K562 (cell line): ENCODE data around the gene ZNF564. TPM values are rescaled to one million over a fixed set of nuclear protein-coding genes. Genes with fewer than 3 reads are reported as not detected.
A peak's percentile ranks its signal among the peaks of the same experiment; 100 is the strongest.

Experiments
- BHLHE40 ChIP-seq: IDR thresholded peaks from 2 replicates; pipeline ENCODE4 v1.6.1; 2011; ENCODE audit warnings: low read length, improper control_type of control experiment
- FOXJ2 ChIP-seq: fragments of 200-800 bp; sonication (Bioruptor generic); IDR thresholded peaks from 2 replicates; pipeline ENCODE4 v1.6.1; 2016; ENCODE audit warnings: missing genetic modification characterization, missing compliant biosample characterization
- GABPB1 ChIP-seq: sonication (generic); formaldehyde crosslinking; IDR thresholded peaks from 2 replicates; pipeline ENCODE4 v1.8.0; 2022; ENCODE audit warnings: mild to moderate bottlenecking, missing genetic modification reagents
- PRMT5 ChIP-seq: sonication (generic); formaldehyde crosslinking; IDR thresholded peaks from 2 replicates; pipeline ENCODE4 v1.5.0; 2020; ENCODE audit warnings: missing genetic modification reagents
- ZNF57 ChIP-seq: fragments of 450-650 bp; formaldehyde crosslinking; IDR thresholded peaks from 2 replicates; pipeline ENCODE4 v1.4.0; 2020; ENCODE audit warnings: mild to moderate bottlenecking, moderate library complexity
- polyA plus RNA-seq, 8 experiments: library from polyadenylated mRNA; depleted of rRNA in 4 of 8; stranded (reverse) in 5 of 8; unstranded in 3 of 8; fragments of >200 nt; fragmentation: Nextera tagmentation in 2 of 8; fragmentation: Illumina TruSeq in 1 of 8; extraction: Ambion mirVana in 2 of 8; extraction: Trizol in 1 of 8; gene quantifications; 2 replicates each; pipeline versions ENCODE4 v1.2.1 to v1.2.3, GENCODE V29; 2011 to 2014; ENCODE audit warnings: inconsistent platforms in 1 of 8, missing spikeins in 1 of 8
- total RNA-seq, 7 experiments: library from RNA; depleted of rRNA in 6 of 7; stranded (reverse); fragments of >200 nt in 6 of 7; fragmentation: Illumina TruSeq in 2 of 7; extraction: Trizol in 2 of 7; gene quantifications; 2 replicates each; pipeline versions ENCODE4 v1.2.1 to v1.2.3, GENCODE V29; 2011 to 2021; ENCODE audit warnings: low replicate concordance in 1 of 7
- TF ChIP-seq, protein P1 (sequence below): sonication (generic); formaldehyde crosslinking; IDR thresholded peaks from 2 replicates; pipeline ENCODE4 v1.8.0; 2022; ENCODE audit warnings: mild to moderate bottlenecking, low read depth, missing genetic modification reagents
- TF ChIP-seq, protein P2 (sequence below): fragments of 450-650 bp; formaldehyde crosslinking; IDR thresholded peaks from 2 replicates; pipeline ENCODE4 v1.4.0; 2020; ENCODE audit warnings: mild to moderate bottlenecking, moderate library complexity
- TF ChIP-seq, protein P3 (sequence below): sonication (generic); formaldehyde crosslinking; IDR thresholded peaks from 2 replicates; pipeline ENCODE4 v1.8.0; 2022; ENCODE audit warnings: mild to moderate bottlenecking, missing genetic modification reagents
- TF ChIP-seq, protein P4 (sequence below): fragments of 150-350 bp; conservative IDR thresholded peaks from 2 replicates; pipeline ENCODE4 v1.6.1; 2014; ENCODE audit warnings: low read length
- TF ChIP-seq, protein P5 (sequence below): fragments of 450-650 bp; formaldehyde crosslinking; IDR thresholded peaks from 2 replicates; pipeline ENCODE4 v1.4.0; 2020; ENCODE audit warnings: mild to moderate bottlenecking

ZNF564 gene
- total and polyA plus RNA-seq, 9 of the 15 experiments (the other 6 are each of a cell fraction or from before 2014, with no cell fraction given) = 1.4 to 8.1 (median 5.6) TPM

DNA sequence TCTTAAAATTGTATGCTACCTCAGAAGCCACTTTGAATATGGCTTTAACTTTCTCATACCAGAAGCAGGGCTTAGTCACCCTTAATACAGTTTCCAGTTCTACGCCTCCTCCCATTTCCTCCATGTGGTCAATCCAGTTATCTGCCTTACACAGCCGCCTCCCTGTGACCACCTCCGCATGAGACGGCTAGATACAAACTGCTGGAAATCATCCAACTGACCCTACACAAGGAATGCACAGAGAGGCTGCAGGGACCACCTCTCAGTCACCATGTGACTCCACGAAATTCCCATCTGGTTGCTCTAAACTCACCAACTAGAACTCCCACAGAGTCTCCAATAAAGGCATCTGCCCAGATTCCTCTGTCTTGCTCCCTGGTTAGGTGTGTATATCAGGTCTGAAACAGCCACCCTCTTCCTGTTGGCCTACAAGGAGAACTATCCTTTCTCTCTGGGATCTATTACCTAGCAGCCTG, 6.8 kb downstream of the ZNF564 start (continued):
- TF ChIP-seq ZNF57 (CRISPR knock-in tag) = no peak
- TF ChIP-seq FOXJ2 (tag) = no peak
- TF ChIP-seq, protein P1, sequence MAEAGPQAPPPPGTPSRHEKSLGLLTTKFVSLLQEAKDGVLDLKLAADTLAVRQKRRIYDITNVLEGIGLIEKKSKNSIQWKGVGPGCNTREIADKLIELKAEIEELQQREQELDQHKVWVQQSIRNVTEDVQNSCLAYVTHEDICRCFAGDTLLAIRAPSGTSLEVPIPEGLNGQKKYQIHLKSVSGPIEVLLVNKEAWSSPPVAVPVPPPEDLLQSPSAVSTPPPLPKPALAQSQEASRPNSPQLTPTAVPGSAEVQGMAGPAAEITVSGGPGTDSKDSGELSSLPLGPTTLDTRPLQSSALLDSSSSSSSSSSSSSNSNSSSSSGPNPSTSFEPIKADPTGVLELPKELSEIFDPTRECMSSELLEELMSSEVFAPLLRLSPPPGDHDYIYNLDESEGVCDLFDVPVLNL = no peak
- TF ChIP-seq, protein P2, sequence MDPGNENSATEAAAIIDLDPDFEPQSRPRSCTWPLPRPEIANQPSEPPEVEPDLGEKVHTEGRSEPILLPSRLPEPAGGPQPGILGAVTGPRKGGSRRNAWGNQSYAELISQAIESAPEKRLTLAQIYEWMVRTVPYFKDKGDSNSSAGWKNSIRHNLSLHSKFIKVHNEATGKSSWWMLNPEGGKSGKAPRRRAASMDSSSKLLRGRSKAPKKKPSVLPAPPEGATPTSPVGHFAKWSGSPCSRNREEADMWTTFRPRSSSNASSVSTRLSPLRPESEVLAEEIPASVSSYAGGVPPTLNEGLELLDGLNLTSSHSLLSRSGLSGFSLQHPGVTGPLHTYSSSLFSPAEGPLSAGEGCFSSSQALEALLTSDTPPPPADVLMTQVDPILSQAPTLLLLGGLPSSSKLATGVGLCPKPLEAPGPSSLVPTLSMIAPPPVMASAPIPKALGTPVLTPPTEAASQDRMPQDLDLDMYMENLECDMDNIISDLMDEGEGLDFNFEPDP (CRISPR knock-in tag) = no peak
- TF ChIP-seq, protein P3, sequence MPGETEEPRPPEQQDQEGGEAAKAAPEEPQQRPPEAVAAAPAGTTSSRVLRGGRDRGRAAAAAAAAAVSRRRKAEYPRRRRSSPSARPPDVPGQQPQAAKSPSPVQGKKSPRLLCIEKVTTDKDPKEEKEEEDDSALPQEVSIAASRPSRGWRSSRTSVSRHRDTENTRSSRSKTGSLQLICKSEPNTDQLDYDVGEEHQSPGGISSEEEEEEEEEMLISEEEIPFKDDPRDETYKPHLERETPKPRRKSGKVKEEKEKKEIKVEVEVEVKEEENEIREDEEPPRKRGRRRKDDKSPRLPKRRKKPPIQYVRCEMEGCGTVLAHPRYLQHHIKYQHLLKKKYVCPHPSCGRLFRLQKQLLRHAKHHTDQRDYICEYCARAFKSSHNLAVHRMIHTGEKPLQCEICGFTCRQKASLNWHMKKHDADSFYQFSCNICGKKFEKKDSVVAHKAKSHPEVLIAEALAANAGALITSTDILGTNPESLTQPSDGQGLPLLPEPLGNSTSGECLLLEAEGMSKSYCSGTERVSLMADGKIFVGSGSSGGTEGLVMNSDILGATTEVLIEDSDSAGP (CRISPR knock-in tag) = no peak
- TF ChIP-seq GABPB1 (CRISPR knock-in tag) = 0 out of 2 replicates have a peak, but pooled peaks have one; percentile 35
- TF ChIP-seq, protein P4, sequence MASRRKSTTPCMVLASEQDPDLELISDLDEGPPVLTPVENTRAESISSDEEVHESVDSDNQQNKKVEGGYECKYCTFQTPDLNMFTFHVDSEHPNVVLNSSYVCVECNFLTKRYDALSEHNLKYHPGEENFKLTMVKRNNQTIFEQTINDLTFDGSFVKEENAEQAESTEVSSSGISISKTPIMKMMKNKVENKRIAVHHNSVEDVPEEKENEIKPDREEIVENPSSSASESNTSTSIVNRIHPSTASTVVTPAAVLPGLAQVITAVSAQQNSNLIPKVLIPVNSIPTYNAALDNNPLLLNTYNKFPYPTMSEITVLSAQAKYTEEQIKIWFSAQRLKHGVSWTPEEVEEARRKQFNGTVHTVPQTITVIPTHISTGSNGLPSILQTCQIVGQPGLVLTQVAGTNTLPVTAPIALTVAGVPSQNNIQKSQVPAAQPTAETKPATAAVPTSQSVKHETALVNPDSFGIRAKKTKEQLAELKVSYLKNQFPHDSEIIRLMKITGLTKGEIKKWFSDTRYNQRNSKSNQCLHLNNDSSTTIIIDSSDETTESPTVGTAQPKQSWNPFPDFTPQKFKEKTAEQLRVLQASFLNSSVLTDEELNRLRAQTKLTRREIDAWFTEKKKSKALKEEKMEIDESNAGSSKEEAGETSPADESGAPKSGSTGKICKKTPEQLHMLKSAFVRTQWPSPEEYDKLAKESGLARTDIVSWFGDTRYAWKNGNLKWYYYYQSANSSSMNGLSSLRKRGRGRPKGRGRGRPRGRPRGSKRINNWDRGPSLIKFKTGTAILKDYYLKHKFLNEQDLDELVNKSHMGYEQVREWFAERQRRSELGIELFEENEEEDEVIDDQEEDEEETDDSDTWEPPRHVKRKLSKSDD = no peak
- peak; percentile 70; the same call in 1 of the 2 replicates for TF ChIP-seq BHLHE40
- TF ChIP-seq, protein P5, sequence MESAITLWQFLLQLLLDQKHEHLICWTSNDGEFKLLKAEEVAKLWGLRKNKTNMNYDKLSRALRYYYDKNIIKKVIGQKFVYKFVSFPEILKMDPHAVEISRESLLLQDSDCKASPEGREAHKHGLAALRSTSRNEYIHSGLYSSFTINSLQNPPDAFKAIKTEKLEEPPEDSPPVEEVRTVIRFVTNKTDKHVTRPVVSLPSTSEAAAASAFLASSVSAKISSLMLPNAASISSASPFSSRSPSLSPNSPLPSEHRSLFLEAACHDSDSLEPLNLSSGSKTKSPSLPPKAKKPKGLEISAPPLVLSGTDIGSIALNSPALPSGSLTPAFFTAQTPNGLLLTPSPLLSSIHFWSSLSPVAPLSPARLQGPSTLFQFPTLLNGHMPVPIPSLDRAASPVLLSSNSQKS = no peak
- no peak for TF ChIP-seq PRMT5 (CRISPR knock-in tag)
